Stomach (tissue), 4 donors: ENCODE results near the gene LRCH3.

ENCODE experiments used
- CTCF ChIP-seq, 7 experiments: fragments of 450-650 bp in 4 of 7; fragments of 200-600 bp in 3 of 7; sonication (generic) in 3 of 7; IDR thresholded peaks; one replicate each; pipeline ENCODE4 v1.5.1; 2016 to 2019; ENCODE audit warnings: antibody characterized with exemption in 7 of 7, control low read depth in 2 of 7, mild to moderate bottlenecking in 1 of 7
- POLR2A ChIP-seq, 4 donors: fragments of 450-650 bp; IDR thresholded peaks; one replicate each; pipeline ENCODE4 v1.6.1; 2016; ENCODE audit warnings: antibody characterized with exemption in 4 of 4, control low read depth in 2 of 4, mild to moderate bottlenecking in 1 of 4, moderate library complexity in 1 of 4

GRCh38 chr3:197899833-197900478 is 108.9 kb downstream of the LRCH3 start:
- TF ChIP-seq CTCF (IDR thresholded peaks at IDR 0.05) (no peak), POLR2A (IDR thresholded peaks at IDR 0.05) (no peak)
